ENCODE results near the gene CST1. TPM values are rescaled to one million over a fixed set of nuclear protein-coding genes. Genes with fewer than 3 reads are reported as not detected.

CST1 gene
- total and polyA plus RNA-seq, 7 donors: not detected

- DNase-seq (no peak), ATAC-seq (no peak)
- TF ChIP-seq CTCF (IDR thresholded peaks at IDR 0.05): no peak
- Histone ChIP-seq H3K4me1 (no peaks in the 10 kb centered on the region), H3K27me3 (ENCODE audit: insufficient read depth in 3 of 3, low read length in 2 of 3) (no peaks in the 10 kb centered on the region), H3K4me3 (no peak overlapping the region), H3K9me3 (no peaks in the 10 kb centered on the region), H3K27ac (no peak overlapping the region), H3K36me3 (ENCODE audit: insufficient read depth in 1 of 2, low read depth in 1 of 2) (no peaks in the 10 kb centered on the region)
- intact Hi-C loops (cut with DNase I): no loop called here
- WGBS, 3 donors: 91 to 97% (median 96%) methylated on average over 1 of the region's 1 CpG
Measured at GRCh38 chr20:23705895-23706294, 44.8 kb downstream of the CST1 start.

DNA sequence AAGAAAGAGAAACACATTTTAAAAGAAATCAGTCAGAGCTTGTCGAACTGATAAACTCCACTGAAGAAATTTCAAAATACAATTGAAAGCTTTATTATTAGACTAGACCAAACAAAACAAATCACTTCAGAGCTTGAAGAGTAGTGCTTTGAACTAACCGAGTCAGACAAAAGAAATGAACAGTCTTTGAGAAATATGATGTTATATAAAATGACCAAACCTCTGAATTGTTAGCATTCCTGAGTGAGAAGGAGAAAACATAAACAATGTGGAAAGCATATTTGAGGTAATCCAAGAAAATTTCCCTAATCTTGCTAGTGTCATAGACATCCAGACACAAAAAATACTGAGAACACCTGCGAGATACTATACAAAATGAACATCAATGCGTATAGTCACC lies 48.7 kb downstream of the CST1 start:
- Histone ChIP-seq H3K27ac (no peak overlapping the region), H3K36me3 (ENCODE audit: insufficient read depth in 1 of 2, low read depth in 1 of 2) (no peaks in the 10 kb centered on the region), H3K9me3 (no peaks in the 10 kb centered on the region), H3K27me3 (ENCODE audit: insufficient read depth in 3 of 3, low read length in 2 of 3) (no peaks in the 10 kb centered on the region), H3K4me1 (no peaks in the 10 kb centered on the region), H3K4me3 (no peak overlapping the region)
- ATAC-seq (no peak), DNase-seq (no peak)
- intact Hi-C loops (cut with DNase I): no loop called here
- TF ChIP-seq CTCF (IDR thresholded peaks at IDR 0.05): no peak
- WGBS, 3 donors: 84 to 87% (median 86%) methylated on average over 4 of the region's 4 CpGs

DNA sequence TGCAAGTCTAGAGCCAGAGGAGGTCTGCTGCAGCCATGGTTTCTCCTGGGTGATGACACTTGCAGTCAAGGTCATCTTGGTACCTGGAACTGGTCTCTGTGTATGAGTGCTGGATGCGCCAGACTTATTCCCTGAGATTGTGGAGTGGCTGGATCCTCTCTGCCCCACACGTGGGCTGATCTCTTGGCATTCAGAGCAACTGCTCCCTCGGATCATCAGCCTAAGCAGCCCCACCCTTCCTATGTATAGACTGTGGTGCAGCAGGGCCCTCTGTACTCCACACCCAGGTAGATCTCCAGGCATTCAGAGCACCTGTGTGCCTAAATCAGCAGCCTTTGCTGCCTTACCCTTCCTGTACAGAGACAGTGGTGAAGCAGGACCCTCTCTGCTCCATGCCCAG lies 49.8 kb downstream of the CST1 start:
- 67 to 84% (median 74%) methylated on average over 3 of the region's 3 CpGs for WGBS, 3 donors
- intact Hi-C loops (cut with DNase I): no loop called here

DNA sequence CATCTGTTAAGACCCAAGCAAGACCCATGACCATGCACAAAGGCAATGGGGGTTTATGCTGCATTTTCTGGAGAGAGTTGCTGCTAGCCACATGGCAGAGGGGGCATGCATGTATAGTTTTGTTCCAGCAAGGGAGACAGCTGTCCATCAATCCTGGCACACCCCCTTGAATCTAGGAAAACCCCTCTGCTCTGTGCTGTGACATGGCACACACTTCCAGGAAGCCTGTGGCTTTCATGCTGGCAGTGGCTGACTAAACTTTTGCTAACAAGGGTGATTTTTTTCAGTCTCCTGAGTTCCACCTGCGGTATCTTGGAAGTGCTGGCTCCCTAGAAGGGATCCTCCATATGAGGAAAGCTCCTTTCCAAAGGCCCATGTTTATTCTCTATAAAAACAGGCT lies 52.8 kb downstream of the CST1 start:
- Histone ChIP-seq H3K4me1 (no peaks in the 10 kb centered on the region), H3K27me3 (ENCODE audit: insufficient read depth in 3 of 3, low read length in 2 of 3) (no peaks in the 10 kb centered on the region), H3K4me3 (no peak overlapping the region), H3K9me3 (no peaks in the 10 kb centered on the region), H3K27ac (no peak overlapping the region), H3K36me3 (ENCODE audit: insufficient read depth in 1 of 2, low read depth in 1 of 2) (no peaks in the 10 kb centered on the region)
- DNase-seq (no peak), ATAC-seq (no peak)
- WGBS, 3 donors: 41 to 95% (median 41%) methylated on average over 1 of the region's 1 CpG
- TF ChIP-seq CTCF (IDR thresholded peaks at IDR 0.05): no peak
- intact Hi-C loops (cut with DNase I): no loop called here

More for the DNA sequence above, 49.8 kb downstream of the CST1 start:
- H3K9me3 ChIP-seq: no peaks in the 10 kb centered on the region
- no peaks in the 10 kb centered on the region for H3K4me1 ChIP-seq
- DNase-seq (no peak), ATAC-seq (no peak)
- H3K27me3 ChIP-seq (ENCODE audit: insufficient read depth in 3 of 3, low read length in 2 of 3): no peaks in the 10 kb centered on the region
- H3K4me3 ChIP-seq: no peak overlapping the region
- no peak overlapping the region for H3K27ac ChIP-seq
- H3K36me3 ChIP-seq (ENCODE audit: insufficient read depth in 1 of 2, low read depth in 1 of 2): no peaks in the 10 kb centered on the region
- no peak for TF ChIP-seq CTCF (IDR thresholded peaks at IDR 0.05)

Other genes starting within 250 kb of the CST1 start
- gene CST9L, start 182.5 kb downstream of the CST1 start, total RNA-seq: not detected
- not detected for gene CST9L, start 182.5 kb downstream of the CST1 start, polyA plus RNA-seq
- gene CST9, start 145.0 kb downstream of the CST1 start, total RNA-seq: not detected
- not detected for gene CST9, start 145.0 kb downstream of the CST1 start, polyA plus RNA-seq
- 100 to 1,000 TPM; 422 to 713 (median 508) TPM for gene CST3, start 113.0 kb downstream of the CST1 start, total RNA-seq
- 100 to 1,000 TPM; 374 to 415 (median 394) TPM for gene CST3, start 113.0 kb downstream of the CST1 start, polyA plus RNA-seq
- gene CST4, start 61.9 kb downstream of the CST1 start, total RNA-seq: not detected
- not detected for gene CST4, start 61.9 kb downstream of the CST1 start, polyA plus RNA-seq
- gene CST2, start 75.8 kb upstream of the CST1 start, total RNA-seq: not detected
- not detected for gene CST2, start 75.8 kb upstream of the CST1 start, polyA plus RNA-seq
- gene CST5, start 128.8 kb upstream of the CST1 start, total RNA-seq: not detected
- not detected for gene CST5, start 128.8 kb upstream of the CST1 start, polyA plus RNA-seq
- gene GGTLC1, start 237.8 kb upstream of the CST1 start, total RNA-seq: not detected
- not detected for gene GGTLC1, start 237.8 kb upstream of the CST1 start, polyA plus RNA-seq